Fibroblast of mammary gland (primary cell): ENCODE measurements around the gene SUSD2.

ENCODE experiments used
- DNase-seq: peaks from one replicate; pipeline ENCODE4 v3.0.0-alpha.2; 2010; ENCODE audit warnings: low read depth
- H3K4me3 ChIP-seq: 2 replicates; pipeline ENCODE4 v1.5.1; 2011; ENCODE audit warnings: low read depth, mild to moderate bottlenecking, low read length, moderate library complexity; ENCODE audit not compliant: control insufficient read depth
- CTCF ChIP-seq: conservative IDR thresholded peaks from 2 replicates; pipeline ENCODE4 v1.5.1; 2011; ENCODE audit warnings: low read depth, low read length, inconsistent platforms; ENCODE audit not compliant: control insufficient read depth, insufficient read depth

The SUSD2 gene

GRCh38 chr22:24187731-24188644, 6.7 kb downstream of the SUSD2 start:
- TF ChIP-seq CTCF, result no peak
- H3K4me3 ChIP-seq, result no peak overlapping the region
- DNase-seq, result no peak

- DNase-seq, result no peak
- TF ChIP-seq CTCF, result no peak
- no peak overlapping the region for H3K4me3 ChIP-seq
Observed at GRCh38 chr22:24188705-24189248, 7.5 kb downstream of the SUSD2 start.

- H3K4me3 ChIP-seq, result no peak overlapping the region
- DNase-seq, result peak; percentile 67
- TF ChIP-seq CTCF, result peak; percentile 92
Observed at GRCh38 chr22:24189249-24190158, 8.2 kb downstream of the SUSD2 start.

- no peak for TF ChIP-seq CTCF
- H3K4me3 ChIP-seq, result no peak overlapping the region
- DNase-seq, result no peak
Observed at GRCh38 chr22:24190159-24190540, 8.9 kb downstream of the SUSD2 start.

DNA sequence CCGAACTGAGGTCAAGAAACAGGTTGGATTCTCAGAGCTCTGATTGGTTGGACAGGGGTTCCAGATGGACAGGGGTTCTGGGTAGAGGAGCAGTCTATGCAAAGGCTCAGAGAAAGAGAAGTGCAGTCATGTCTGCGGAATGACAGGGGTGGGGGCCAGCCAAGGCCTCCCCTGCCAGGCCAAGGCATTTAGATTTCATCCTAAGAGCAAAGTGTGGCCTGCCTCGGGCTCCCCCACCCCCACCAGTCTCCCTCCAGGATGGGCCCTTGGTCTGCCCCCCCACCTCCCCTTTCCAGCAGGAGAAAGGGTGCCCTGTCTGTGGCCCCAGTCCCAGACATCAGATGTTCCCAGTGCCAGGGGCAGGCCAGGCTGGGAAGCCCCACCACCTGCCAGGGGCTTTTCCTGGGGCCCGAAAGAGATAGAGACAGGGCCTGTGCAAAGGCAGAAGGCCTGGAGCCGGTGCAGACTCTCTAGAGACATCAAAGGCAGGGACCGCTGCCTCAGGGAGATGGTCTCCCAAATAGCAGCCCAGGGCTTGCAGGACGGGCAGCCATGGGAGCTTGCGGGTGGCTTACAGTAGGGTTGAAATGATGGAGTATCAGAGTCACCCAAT, 9.4 kb downstream of the SUSD2 start:
- no peak for TF ChIP-seq CTCF
- DNase-seq, result no peak
- H3K4me3 ChIP-seq, result no peak overlapping the region

GRCh38 chr22:24191381-24191841, 10.1 kb downstream of the SUSD2 start:
- DNase-seq, result no peak
- H3K4me3 ChIP-seq, result no peak overlapping the region
- no peak for TF ChIP-seq CTCF
